GM12878 (cell line): ENCODE data around the gene CACNA2D3. TPM values are rescaled to one million over a fixed set of nuclear protein-coding genes. Genes with fewer than 3 reads are reported as not detected.
A peak's percentile ranks its signal among the peaks of the same experiment; 100 is the strongest.

Experiments used
- ATAC-seq: fragments of 200-7000 bp; cut with Tn5 transposase; 3 replicates; pipeline ENCODE4 v1.9.1; 2020; ENCODE audit warnings: mild to moderate bottlenecking, moderate library complexity
- BruUV-seq: library from RNA; stranded (reverse); fragments of 400-500 nt; replicated peaks from 2 replicates; lab custom pipeline; 2021; lab: Mats Ljungman, UMichigan
- CTCF ChIA-PET: fragments of 300-600 bp; sonication (Branson Sonifier 250); formaldehyde crosslinking; extraction: SDS; loops from one replicate; lab custom pipeline; 2021; ENCODE audit warnings: inconsistent platforms; lab: Yijun Ruan, JAX
- POLR2A ChIA-PET: fragments of 350-600 bp; formaldehyde crosslinking; extraction: SDS; loops from one replicate; lab custom pipeline; 2021; ENCODE audit warnings: inconsistent platforms; lab: Charles Lee
- RAD21 ChIA-PET: fragments of 300-600 bp; sonication (Branson Sonifier 250); formaldehyde crosslinking; loops from one replicate; lab custom pipeline; 2023; ENCODE audit warnings: antibody characterized with exemption; ENCODE audit not compliant: unreplicated experiment; lab: Charles Lee
- SMC1A ChIA-PET: fragments of 300-600 bp; sonication (Branson Sonifier 250); formaldehyde crosslinking; loops from one replicate; lab custom pipeline; 2023; ENCODE audit not compliant: unreplicated experiment, uncharacterized antibody; lab: Charles Lee
- DNase-seq: peaks from one replicate; pipeline ENCODE4 v3.0.0-alpha.2; 2011; ENCODE audit warnings: low read depth, low spot score
- FAIRE-seq: peaks from 3 replicates; lab custom pipeline; 2011; peaks lifted over from hg19 to GRCh38; lab: Jason Lieb, UNC
- H2AFZ ChIP-seq: 2 replicates; pipeline ENCODE4 v1.6.0; 2011; ENCODE audit warnings: low read depth, low read length, control low read depth; ENCODE audit not compliant: control insufficient read depth
- H3K27ac ChIP-seq: 2 replicates; pipeline ENCODE4 v1.5.1; 2011; ENCODE audit warnings: control low read depth; ENCODE audit not compliant: control insufficient read depth, insufficient read depth
- H3K27me3 ChIP-seq, 2 experiments: replicated peaks in 1 of 2; 2 replicates each; pipeline versions ENCODE4 v1.6.0 to v1.6.1; 2011; ENCODE audit warnings: low read length in 1 of 2; ENCODE audit not compliant: control insufficient read depth in 2 of 2, insufficient read depth in 2 of 2
- H3K36me3 ChIP-seq, 2 experiments: 2 replicates each; pipeline ENCODE4 v1.5.1; 2011; ENCODE audit warnings: low read length in 1 of 2; ENCODE audit not compliant: control insufficient read depth in 2 of 2, insufficient read depth in 2 of 2
- H3K4me1 ChIP-seq: 2 replicates; pipeline ENCODE4 v1.6.1; 2011; ENCODE audit warnings: mild to moderate bottlenecking, low read length, moderate library complexity, mixed read lengths; ENCODE audit not compliant: control insufficient read depth, insufficient read depth
- H3K4me2 ChIP-seq: 2 replicates; pipeline ENCODE4 v1.6.0; 2011; ENCODE audit warnings: control low read depth; ENCODE audit not compliant: control insufficient read depth, insufficient read depth
- H3K4me3 ChIP-seq: fragments of 200-600 bp; sonication (generic); 2 replicates; pipeline ENCODE4 v1.5.1; 2016
- H3K79me2 ChIP-seq: 2 replicates; pipeline ENCODE4 v1.6.0; 2011; ENCODE audit warnings: low read length; ENCODE audit not compliant: control insufficient read depth, insufficient read depth
- H3K9ac ChIP-seq: 2 replicates; pipeline ENCODE4 v1.8.0; 2011; ENCODE audit warnings: low read length, control low read depth, mixed read lengths; ENCODE audit not compliant: control insufficient read depth, insufficient read depth
- H3K9me3 ChIP-seq: replicated peaks from 3 replicates; pipeline ENCODE4 v1.5.1; 2011; ENCODE audit warnings: mild to moderate bottlenecking, low read length; ENCODE audit not compliant: control insufficient read depth, insufficient read depth
- H4K20me1 ChIP-seq: 2 replicates; pipeline ENCODE4 v1.6.0; 2011; ENCODE audit not compliant: control insufficient read depth, insufficient read depth
- HDAC2 ChIP-seq: fragments of 200-600 bp; sonication (generic); IDR thresholded peaks from 2 replicates; pipeline ENCODE4 v1.6.1; 2017
- JUNB ChIP-seq: IDR thresholded peaks from 2 replicates; pipeline ENCODE4 v1.6.1; 2016; ENCODE audit warnings: antibody characterized with exemption, mild to moderate bottlenecking
- KDM1A ChIP-seq: fragments of 200-600 bp; sonication (generic); IDR thresholded peaks from 2 replicates; pipeline ENCODE4 v1.6.1; 2016; ENCODE audit warnings: borderline replicate concordance
- MAX ChIP-seq: IDR thresholded peaks from 2 replicates; pipeline ENCODE4 v1.6.1; 2012; ENCODE audit warnings: low read depth, low read length, improper control_type of control experiment
- PAX5 ChIP-seq: IDR thresholded peaks from 2 replicates; pipeline ENCODE4 v1.6.1; 2011; ENCODE audit warnings: low read depth, low read length, borderline replicate concordance
- SP1 ChIP-seq: IDR thresholded peaks from one replicate; pipeline ENCODE4 v1.6.1; 2011; ENCODE audit warnings: low read depth, low read length
- SREBF2 ChIP-seq: IDR thresholded peaks from 2 replicates; pipeline ENCODE4 v1.6.1; 2012; ENCODE audit warnings: mild to moderate bottlenecking, low read length
- WGBS: methylation state at CpG from one replicate; pipeline ENCODE4 v1.1.6; 2016; ENCODE audit warnings: low lambda C conversion rate; ENCODE audit not compliant: insufficient replicate concordance, insufficient coverage; ENCODE audit errors: missing lambda C conversion rate; 5-methylcytosine and 5-hydroxymethylcytosine counted together
- in situ Hi-C: fragments of 300-500 bp; cut with MboI; formaldehyde crosslinking; loops from 9 replicates; pipeline ENCODE4 v1.14.3; 2018; ENCODE audit warnings: mixed read lengths
- intact Hi-C: fragments of 100-400 bp; cut with micrococcal nuclease; formaldehyde crosslinking; loops from one replicate; pipeline ENCODE4 v1.14.2; 2022; ENCODE audit not compliant: unreplicated experiment
- polyA plus RNA-seq, 11 experiments: library from polyadenylated mRNA; depleted of rRNA in 4 of 11; unstranded in 6 of 11; stranded (reverse) in 5 of 11; fragments of >200 nt; fragmentation: Nextera tagmentation in 4 of 11; fragmentation: Illumina TruSeq in 1 of 11; extraction: Ambion mirVana in 4 of 11; extraction: Trizol in 1 of 11; gene quantifications; 1 replicate in 1 of 11; 2 replicates in 10 of 11; pipeline versions ENCODE4 v1.2.1 to v1.2.3, GENCODE V29; 2011 to 2016; ENCODE audit warnings: inconsistent platforms in 2 of 11, missing spikeins in 2 of 11, low read depth in 1 of 11
- total RNA-seq, 4 experiments: library from RNA; depleted of rRNA in 3 of 4; stranded (reverse); fragments of >200 nt in 3 of 4; fragmentation: Illumina TruSeq in 1 of 4; extraction: Trizol in 1 of 4; gene quantifications; 2 replicates each; pipeline versions ENCODE4 v1.2.1 to v1.2.3, GENCODE V29; 2013 to 2021
- TF ChIP-seq, protein P1 (sequence below): fragments of 450-650 bp; IDR thresholded peaks from 2 replicates; pipeline ENCODE4 v1.6.1; 2017; ENCODE audit warnings: mild to moderate bottlenecking

The CACNA2D3 gene
- total and polyA plus RNA-seq, 10 of the 15 experiments (the other 5 are each of a cell fraction or from before 2014, with no cell fraction given) = not detected

DNA sequence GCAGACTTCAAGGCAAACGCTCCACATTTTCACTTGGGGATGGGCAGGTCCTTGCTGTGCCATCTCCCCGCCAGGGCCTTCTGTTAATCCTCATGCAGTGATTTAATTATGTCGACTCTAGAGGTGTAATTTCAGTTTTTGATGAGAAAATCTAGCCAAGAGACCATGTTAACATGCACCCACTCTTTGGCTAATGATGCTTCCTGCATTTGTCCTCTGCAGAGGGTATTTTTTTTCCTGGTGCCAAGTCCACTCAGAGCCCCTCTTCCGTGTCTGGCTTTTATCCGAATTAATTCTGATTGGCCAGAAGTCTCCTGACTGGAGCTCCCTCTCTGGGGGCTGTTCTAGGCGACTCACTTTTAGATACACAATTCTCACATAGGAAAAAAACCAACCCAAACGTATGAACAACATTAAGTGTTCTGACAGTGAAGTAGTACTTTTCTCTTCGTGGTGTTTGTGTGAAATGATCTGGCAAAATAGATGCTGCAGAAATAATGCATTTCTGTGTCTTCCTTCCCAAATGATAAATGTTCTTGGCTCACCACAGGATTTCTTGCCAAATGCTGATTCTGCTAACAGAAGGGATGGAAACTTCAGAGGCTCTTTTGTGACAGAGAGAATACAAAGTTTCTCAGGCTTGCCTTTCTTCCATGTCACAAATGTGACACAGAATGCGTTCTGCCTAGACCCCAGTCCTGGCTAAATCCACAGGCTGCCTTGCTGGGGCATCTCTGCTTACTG is 190.0 kb downstream of the CACNA2D3 start (continued):
- TF ChIP-seq SP1 (no peak), HDAC2 (no peak)
- TF ChIP-seq, protein P1, sequence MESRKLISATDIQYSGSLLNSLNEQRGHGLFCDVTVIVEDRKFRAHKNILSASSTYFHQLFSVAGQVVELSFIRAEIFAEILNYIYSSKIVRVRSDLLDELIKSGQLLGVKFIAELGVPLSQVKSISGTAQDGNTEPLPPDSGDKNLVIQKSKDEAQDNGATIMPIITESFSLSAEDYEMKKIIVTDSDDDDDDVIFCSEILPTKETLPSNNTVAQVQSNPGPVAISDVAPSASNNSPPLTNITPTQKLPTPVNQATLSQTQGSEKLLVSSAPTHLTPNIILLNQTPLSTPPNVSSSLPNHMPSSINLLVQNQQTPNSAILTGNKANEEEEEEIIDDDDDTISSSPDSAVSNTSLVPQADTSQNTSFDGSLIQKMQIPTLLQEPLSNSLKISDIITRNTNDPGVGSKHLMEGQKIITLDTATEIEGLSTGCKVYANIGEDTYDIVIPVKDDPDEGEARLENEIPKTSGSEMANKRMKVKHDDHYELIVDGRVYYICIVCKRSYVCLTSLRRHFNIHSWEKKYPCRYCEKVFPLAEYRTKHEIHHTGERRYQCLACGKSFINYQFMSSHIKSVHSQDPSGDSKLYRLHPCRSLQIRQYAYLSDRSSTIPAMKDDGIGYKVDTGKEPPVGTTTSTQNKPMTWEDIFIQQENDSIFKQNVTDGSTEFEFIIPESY = no peak
- TF ChIP-seq, all 136 proteins: peak for 0

- POLR2A ChIA-PET = no interaction called here
- CTCF ChIA-PET = no interaction called here
Observed at GRCh38 chr3:54313418-54313817, 191.1 kb downstream of the CACNA2D3 start.

More at GRCh38 chr3:54313418-54313817, 191.1 kb downstream of the CACNA2D3 start:
- DNase-seq (no peak), FAIRE-seq (no peak), ATAC-seq (no peak)
- H3K36me3 ChIP-seq = no peaks in the 10 kb centered on the region
- no peak overlapping the region for H3K4me3 ChIP-seq
- no peaks in the 10 kb centered on the region for H3K27me3 ChIP-seq
- H3K27ac ChIP-seq = no peak overlapping the region
- no TSS peak for BruUV-seq
- no peaks in the 10 kb centered on the region for H3K4me1 ChIP-seq
- H3K9ac ChIP-seq = no peak overlapping the region
- H3K9me3 ChIP-seq = no peaks in the 10 kb centered on the region; the same call in 2 of the 3 replicates
- RAD21 ChIA-PET = no interaction called here
- TF ChIP-seq MAX (no peak), PAX5 (peak; percentile 67; the same call in 1 of the 2 replicates), SREBF2 (no peak), JUNB (no peak), KDM1A (no peak)
- 19% methylated on average over 5 of the region's 5 CpGs for WGBS
- H3K4me2 ChIP-seq = no peak overlapping the region
- H3K79me2 ChIP-seq = no peaks in the 10 kb centered on the region
- intact Hi-C loops (no loop called here), in situ Hi-C loops (no loop called here)
- no peak overlapping the region for H2AFZ ChIP-seq
- H4K20me1 ChIP-seq = no peaks in the 10 kb centered on the region
- SMC1A ChIA-PET = no interaction called here
